ENCODE results near the gene GUCA2A.

GUCA2A gene

GRCh38 chr1:42148166-42148565 is 16.4 kb downstream of the GUCA2A start:
- Mint-ChIP-seq H3K27ac (no peak overlapping the region), H3K36me3 (no peaks in the 10 kb centered on the region), H3K9me3 (no peaks in the 10 kb centered on the region), H3K4me3 (no peak overlapping the region), H3K4me1 (no peaks in the 10 kb centered on the region)
- ATAC-seq (no peak), DNase-seq (ENCODE audit: low spot score in 2 of 2) (no peak)

- H3K27ac Mint-ChIP-seq, result no peak overlapping the region
- H3K4me3 Mint-ChIP-seq, result no peak overlapping the region
- H3K9me3 Mint-ChIP-seq, result no peaks in the 10 kb centered on the region
- ATAC-seq (peak; percentile 60), DNase-seq (ENCODE audit: low spot score in 2 of 2) (peak; percentile 52 to 83)
- H3K36me3 Mint-ChIP-seq, result no peaks in the 10 kb centered on the region
- H3K4me1 Mint-ChIP-seq, result no peaks in the 10 kb centered on the region
These were observed 17.8 kb downstream of the GUCA2A start for GRCh38 chr1:42146626-42147320.

DNA sequence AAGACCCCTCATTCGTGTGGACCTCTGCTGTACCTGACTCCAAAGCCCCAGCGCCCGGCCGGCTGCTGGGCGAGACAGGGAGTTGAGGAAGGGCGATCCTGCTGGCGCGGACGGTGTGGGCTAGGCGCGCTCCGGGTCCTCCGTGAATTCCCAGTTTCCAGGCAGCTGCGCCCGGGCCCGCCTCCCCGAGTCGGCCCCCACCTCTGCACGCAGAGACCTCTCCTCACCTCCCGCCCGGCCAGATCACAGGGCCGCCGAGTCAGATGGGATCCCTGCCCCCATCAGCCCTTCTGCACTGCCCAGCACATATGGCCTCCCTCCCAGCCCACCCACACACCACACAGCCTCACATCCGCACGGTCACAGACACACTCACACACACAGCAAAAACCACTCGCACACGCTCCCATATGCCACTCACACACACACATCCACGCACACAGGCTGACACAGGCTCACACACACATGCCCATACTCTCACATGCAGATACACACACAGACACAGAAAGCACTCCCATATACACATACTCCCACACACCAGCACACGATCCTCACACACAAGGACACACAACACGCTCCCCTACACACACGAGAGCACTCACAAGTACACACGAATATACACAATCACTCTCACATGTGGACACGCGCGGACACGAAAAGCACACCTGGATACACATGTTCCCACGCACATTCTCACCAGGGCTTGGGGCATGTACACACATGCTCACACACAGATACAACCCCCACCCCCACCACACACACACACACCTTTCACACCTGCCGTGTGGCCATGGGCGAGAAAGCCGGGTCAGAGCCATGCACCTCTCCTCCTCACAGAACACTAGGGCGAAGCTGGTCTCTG is 18.6 kb downstream of the GUCA2A start:
- Mint-ChIP-seq H3K9me3 (no peaks in the 10 kb centered on the region), H3K4me1 (no peaks in the 10 kb centered on the region), H3K4me3 (no peak overlapping the region), H3K36me3 (no peaks in the 10 kb centered on the region), H3K27ac (no peak overlapping the region)
- ATAC-seq (no peak), DNase-seq (ENCODE audit: low spot score in 2 of 2) (no peak)

DNA sequence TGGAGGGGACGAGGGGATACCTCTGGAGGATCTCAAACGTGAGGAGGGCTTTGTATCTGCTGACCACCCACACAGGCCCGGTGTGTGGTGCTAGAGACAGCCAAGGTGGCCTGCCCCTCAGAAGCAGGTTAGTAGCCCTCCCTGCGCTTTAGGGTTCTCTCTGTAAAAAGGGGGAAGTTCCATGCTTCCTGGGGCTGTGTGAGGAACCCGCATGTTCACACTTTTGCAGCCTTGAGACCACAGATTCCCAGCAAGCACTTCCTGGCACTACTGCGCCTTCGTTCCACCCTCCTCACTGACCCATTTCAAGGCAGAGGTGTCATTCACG is 19.2 kb downstream of the GUCA2A start:
- Mint-ChIP-seq H3K27ac (no peak overlapping the region), H3K36me3 (no peaks in the 10 kb centered on the region), H3K4me1 (no peaks in the 10 kb centered on the region), H3K9me3 (no peaks in the 10 kb centered on the region), H3K4me3 (no peak overlapping the region)
- no peak for ATAC-seq
- DNase-seq (ENCODE audit: low spot score in 2 of 2), result no peak

- Mint-ChIP-seq H3K27ac (no peak overlapping the region), H3K9me3 (no peaks in the 10 kb centered on the region), H3K4me3 (no peak overlapping the region), H3K4me1 (no peaks in the 10 kb centered on the region), H3K36me3 (no peaks in the 10 kb centered on the region)
- ATAC-seq (no peak), DNase-seq (ENCODE audit: low spot score in 2 of 2) (no peak)
These were observed 19.7 kb downstream of the GUCA2A start for GRCh38 chr1:42144711-42145388.

DNA sequence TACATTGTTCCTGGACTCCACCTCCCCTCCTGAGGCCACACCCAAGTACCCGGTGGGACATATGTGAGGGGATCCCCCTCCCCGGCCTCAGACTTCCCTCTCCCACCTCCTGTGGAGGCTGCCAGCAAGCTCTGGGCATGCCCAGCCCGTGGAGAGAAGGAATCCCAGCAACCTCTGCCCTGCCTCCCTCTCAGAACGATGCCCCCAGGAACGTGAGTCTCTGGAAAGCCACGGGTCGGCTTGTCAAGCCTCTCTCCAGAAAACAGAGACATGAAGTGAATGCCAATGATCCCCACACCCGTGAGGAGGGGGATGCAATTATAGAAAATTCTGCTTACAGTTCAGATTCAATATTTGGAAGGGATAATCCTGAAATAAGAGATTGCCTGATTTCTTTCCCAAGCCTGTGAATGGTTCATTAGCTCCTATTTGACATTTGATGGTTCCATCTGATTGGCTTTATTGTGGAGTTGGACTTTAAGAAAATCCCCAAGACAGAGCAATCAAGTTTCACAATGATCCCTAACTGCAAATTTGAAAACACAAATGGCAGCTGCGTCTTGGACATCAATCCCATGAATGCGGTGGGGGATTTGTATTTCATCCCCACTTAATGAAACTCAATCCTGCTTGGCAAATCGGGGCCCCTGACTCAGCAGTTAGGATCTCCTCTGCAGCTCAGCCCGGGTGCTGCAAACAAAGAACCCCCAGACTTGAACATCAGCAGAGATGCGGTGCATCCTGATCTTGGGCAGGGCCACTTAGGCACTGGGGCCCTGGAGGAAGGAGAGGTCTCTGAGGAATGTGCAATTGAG is 20.4 kb downstream of the GUCA2A start:
- Mint-ChIP-seq H3K36me3 (no peaks in the 10 kb centered on the region), H3K4me1 (no peaks in the 10 kb centered on the region), H3K9me3 (no peaks in the 10 kb centered on the region), H3K27ac (no peak overlapping the region), H3K4me3 (no peak overlapping the region)
- no peak for ATAC-seq
- DNase-seq (ENCODE audit: low spot score in 2 of 2), result no peak

- peak; percentile 31 for ATAC-seq
- Mint-ChIP-seq H3K9me3 (no peaks in the 10 kb centered on the region), H3K4me3 (no peak overlapping the region), H3K36me3 (no peaks in the 10 kb centered on the region), H3K4me1 (no peaks in the 10 kb centered on the region), H3K27ac (no peak overlapping the region)
- no peak for DNase-seq (ENCODE audit: low spot score in 2 of 2)
These were observed 21.5 kb downstream of the GUCA2A start for GRCh38 chr1:42142894-42143675.

DNA sequence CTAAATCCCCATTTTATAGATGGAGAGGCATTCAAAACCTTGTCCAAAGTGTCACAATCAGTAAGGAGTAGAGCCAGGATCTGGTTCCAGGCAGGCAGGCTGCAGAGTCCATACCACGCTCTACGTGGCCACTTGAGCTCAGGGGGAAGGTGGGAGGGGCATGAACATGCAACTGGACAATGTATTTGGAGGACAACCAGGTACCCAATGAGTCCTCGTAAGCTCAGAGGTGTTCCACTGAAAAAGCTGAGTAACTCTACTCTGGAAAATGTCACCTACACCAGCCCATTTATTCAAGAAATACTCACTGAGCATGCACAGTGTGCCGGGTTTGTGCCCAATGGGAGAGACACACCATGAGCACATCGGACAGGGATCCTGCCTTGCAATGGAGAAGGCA is 22.6 kb downstream of the GUCA2A start:
- H3K36me3 Mint-ChIP-seq, result no peaks in the 10 kb centered on the region
- no peak overlapping the region for H3K4me3 Mint-ChIP-seq
- no peaks in the 10 kb centered on the region for H3K4me1 Mint-ChIP-seq
- ATAC-seq (no peak), DNase-seq (ENCODE audit: low spot score in 2 of 2) (no peak)
- no peaks in the 10 kb centered on the region for H3K9me3 Mint-ChIP-seq
- no peak overlapping the region for H3K27ac Mint-ChIP-seq

GRCh38 chr1:42140191-42140590 is 24.4 kb downstream of the GUCA2A start:
- ATAC-seq, result no peak
- Mint-ChIP-seq H3K9me3 (no peaks in the 10 kb centered on the region), H3K36me3 (no peaks in the 10 kb centered on the region), H3K27ac (no peak overlapping the region), H3K4me1 (no peaks in the 10 kb centered on the region), H3K4me3 (no peak overlapping the region)
- no peak for DNase-seq (ENCODE audit: low spot score in 2 of 2)

DNA sequence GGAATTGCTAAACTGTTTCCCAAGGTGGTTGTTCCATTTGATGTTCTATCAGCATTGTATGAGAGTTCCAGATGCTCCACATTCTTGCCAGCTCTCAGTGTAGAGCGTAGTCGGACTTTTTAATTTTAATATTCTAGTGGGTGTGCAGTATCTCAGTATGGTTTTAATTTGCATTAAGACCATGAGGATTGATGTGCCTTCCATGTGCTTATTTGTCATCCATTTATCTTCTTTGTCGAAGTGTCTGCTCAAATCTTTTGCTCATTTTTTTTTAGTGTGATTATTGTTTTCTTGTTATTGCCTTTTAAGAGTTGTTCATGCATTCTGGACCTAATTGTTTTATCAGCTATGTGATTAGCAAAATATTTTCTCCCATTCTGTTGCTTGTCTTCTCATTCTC is 25.1 kb downstream of the GUCA2A start:
- Mint-ChIP-seq H3K4me1 (no peaks in the 10 kb centered on the region), H3K4me3 (no peak overlapping the region)
- no peak for ATAC-seq

DNA sequence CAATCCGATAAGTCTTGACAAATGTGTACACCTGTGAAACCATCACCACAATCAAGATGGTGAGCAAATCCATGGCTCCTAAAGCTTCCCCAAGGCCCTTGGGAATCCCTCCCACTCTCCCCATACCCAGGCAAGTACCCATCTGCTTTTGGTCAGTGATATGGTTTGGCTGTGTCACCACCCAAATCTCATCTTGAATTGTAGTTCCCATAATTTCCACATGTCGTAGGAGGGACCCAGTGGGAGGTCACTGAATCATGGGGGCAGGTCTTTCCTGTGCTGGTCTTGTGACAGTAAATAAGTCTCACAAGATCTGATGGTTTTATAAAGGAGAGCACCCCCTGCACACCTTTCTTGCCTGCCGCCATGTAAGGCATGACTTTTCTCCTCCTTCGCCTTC is 26.0 kb downstream of the GUCA2A start:
- Mint-ChIP-seq H3K9me3 (no peaks in the 10 kb centered on the region), H3K4me3 (no peak overlapping the region), H3K4me1 (no peaks in the 10 kb centered on the region), H3K36me3 (no peaks in the 10 kb centered on the region), H3K27ac (no peak overlapping the region)
- DNase-seq (ENCODE audit: low spot score in 2 of 2), result peak in 1 of 2 donors; percentile 36
- ATAC-seq, result no peak

More for the DNA sequence above, 25.1 kb downstream of the GUCA2A start:
- DNase-seq (ENCODE audit: low spot score in 2 of 2), result no peak
- Mint-ChIP-seq H3K36me3 (no peaks in the 10 kb centered on the region), H3K27ac (no peak overlapping the region), H3K9me3 (no peaks in the 10 kb centered on the region)

DNA sequence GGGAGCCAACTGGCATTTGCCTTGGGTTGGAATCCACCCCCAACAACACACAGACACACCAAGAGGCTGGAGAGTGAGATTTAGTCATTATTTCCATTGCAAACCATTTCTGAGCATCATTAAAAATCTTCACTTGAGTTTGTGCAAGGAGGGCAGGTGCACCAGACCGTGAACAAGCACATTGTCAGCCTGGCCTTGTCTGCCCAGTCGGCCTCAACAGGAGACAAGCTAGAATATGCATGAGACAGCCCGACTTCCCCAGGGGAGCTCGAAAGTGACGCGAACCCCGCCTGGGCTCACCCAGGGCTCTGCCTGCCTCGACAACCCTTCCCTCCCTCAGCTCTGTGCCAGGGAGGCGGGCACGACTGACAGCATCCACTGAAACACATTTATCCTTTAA is 26.8 kb downstream of the GUCA2A start:
- Mint-ChIP-seq H3K4me3 (no peak overlapping the region), H3K9me3 (no peaks in the 10 kb centered on the region), H3K27ac (no peak overlapping the region), H3K4me1 (no peaks in the 10 kb centered on the region), H3K36me3 (no peaks in the 10 kb centered on the region)
- no peak for ATAC-seq
- peak in 1 of 2 donors; percentile 32 for DNase-seq (ENCODE audit: low spot score in 2 of 2)

DNA sequence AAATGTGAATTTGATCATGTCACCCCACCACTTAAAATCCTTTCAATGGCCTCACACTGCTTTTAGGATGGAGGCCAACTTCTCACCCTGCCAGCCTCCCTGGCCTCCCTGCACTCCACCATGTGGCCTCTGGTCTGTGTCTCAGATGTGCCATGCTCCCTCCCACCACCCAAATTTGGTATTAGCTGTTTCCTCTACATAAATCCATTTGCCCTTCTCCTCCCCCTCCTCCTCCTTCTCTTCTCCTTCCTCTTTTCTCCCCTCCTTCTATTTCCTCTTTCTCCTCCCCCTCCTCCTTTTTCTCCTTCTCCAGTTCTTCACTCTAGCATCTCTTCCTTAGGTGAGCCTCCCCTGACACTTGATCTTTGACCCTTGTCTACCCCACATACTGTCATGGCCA is 28.1 kb downstream of the GUCA2A start:
- Mint-ChIP-seq H3K4me1 (no peaks in the 10 kb centered on the region), H3K27ac (no peak overlapping the region), H3K36me3 (no peaks in the 10 kb centered on the region), H3K4me3 (no peak overlapping the region), H3K9me3 (no peaks in the 10 kb centered on the region)
- ATAC-seq (no peak), DNase-seq (ENCODE audit: low spot score in 2 of 2) (no peak)

GRCh38 chr1:42135426-42135825 is 29.1 kb downstream of the GUCA2A start:
- ATAC-seq, result no peak
- H3K9me3 Mint-ChIP-seq, result no peaks in the 10 kb centered on the region
- H3K36me3 Mint-ChIP-seq, result no peaks in the 10 kb centered on the region
- peak in 1 of 2 donors; percentile 30 for DNase-seq (ENCODE audit: low spot score in 2 of 2)
- no peaks in the 10 kb centered on the region for H3K4me1 Mint-ChIP-seq
- H3K4me3 Mint-ChIP-seq, result no peak overlapping the region
- H3K27ac Mint-ChIP-seq, result no peak overlapping the region

Measured in stimulated activated effector memory CD8-positive, alpha-beta T cell treated with anti-CD3 and anti-CD28 coated beads, Interleukin-12 subunit alpha, Interleukin-12 subunit beta, amount 100 ng/mL, for 72 hours (primary cell).